ENCODE results near the gene PLCG1. TPM values are rescaled to one million over a fixed set of nuclear protein-coding genes. Genes with fewer than 3 reads are reported as not detected.
"Not testable (repeated sequence)": the region's sequence is repeated elsewhere in the genome, so short reads cannot be mapped to it uniquely, and the experiment has no call there.

Gene PLCG1
- polyA plus RNA-seq, 3 donors from 2014 or later: 3.2 to 31.4 (median 7.5) TPM

DNA sequence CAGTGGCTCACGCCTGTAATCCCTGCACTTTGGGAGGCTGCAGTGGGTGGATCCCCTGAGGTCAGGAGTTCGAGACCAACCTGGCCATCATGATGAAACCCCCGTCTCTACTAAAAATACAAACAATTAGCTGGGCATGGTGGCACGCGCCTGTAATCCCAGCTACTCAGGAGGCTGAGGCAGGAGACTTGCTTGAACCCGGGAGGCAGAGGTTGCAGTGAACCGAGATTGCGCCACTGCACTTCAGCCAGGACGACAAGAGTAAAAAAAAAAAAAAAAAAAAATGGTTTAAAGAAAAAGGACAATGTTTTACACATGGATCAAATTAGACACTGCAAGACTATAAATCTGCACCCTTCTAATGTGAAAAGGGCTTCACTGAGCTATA is 5.0 kb upstream of the PLCG1 start:
- H3K27ac Mint-ChIP-seq; H3K4me3 Mint-ChIP-seq; DNase-seq; H3K36me3 Mint-ChIP-seq; H3K27me3 Mint-ChIP-seq (ENCODE audit: low read depth in 3 of 3); H3K9me3 Mint-ChIP-seq: not testable (repeated sequence)
- H3K4me1 Mint-ChIP-seq: peaks cover 13 to 14% of the 10 kb centered on the region in 2 donors

DNA sequence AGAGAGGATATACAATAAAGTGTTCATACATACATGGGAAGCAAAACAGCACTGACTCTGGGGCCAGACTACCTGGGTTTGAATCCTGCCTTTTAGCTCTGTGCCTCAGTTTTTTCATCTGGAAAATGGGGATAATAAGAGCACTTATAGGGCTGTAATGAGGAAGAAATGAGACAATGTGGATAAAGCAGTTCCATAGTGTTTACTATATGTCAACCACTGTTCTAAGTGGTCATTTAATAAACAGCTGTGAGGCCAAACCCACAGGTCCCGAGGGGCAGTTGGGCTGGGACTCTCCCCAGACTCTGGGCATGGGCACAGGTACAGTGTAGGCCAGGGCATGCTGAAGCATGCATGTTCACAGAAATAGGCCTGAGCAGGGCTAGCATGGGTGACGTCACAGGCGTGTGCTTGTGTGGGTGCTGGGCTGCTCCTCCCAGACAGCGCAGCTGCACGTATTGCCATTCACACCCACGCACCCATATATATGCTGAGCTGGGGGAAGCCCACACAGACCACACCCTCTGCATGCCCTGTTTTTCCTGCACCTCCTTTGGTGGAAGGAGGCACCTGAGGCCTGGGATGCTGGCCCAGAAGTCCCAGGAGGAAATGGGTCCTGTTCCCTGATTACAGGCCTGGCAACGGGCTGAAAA is 3.5 kb upstream of the PLCG1 start:
- Mint-ChIP-seq H3K4me3 (no peak overlapping the region), H3K27me3 (ENCODE audit: low read depth in 3 of 3) (peaks cover 7 to 15% (median 10%) of the 10 kb centered on the region in 3 donors), H3K9me3 (no peaks in the 10 kb centered on the region), H3K4me1 (peaks cover 20 to 21% of the 10 kb centered on the region in 2 donors), H3K36me3 (peaks cover 0 to 5% (median 3%) of the 10 kb centered on the region in 3 donors), H3K27ac (no peak overlapping the region)
- DNase-seq: no peak

DNA sequence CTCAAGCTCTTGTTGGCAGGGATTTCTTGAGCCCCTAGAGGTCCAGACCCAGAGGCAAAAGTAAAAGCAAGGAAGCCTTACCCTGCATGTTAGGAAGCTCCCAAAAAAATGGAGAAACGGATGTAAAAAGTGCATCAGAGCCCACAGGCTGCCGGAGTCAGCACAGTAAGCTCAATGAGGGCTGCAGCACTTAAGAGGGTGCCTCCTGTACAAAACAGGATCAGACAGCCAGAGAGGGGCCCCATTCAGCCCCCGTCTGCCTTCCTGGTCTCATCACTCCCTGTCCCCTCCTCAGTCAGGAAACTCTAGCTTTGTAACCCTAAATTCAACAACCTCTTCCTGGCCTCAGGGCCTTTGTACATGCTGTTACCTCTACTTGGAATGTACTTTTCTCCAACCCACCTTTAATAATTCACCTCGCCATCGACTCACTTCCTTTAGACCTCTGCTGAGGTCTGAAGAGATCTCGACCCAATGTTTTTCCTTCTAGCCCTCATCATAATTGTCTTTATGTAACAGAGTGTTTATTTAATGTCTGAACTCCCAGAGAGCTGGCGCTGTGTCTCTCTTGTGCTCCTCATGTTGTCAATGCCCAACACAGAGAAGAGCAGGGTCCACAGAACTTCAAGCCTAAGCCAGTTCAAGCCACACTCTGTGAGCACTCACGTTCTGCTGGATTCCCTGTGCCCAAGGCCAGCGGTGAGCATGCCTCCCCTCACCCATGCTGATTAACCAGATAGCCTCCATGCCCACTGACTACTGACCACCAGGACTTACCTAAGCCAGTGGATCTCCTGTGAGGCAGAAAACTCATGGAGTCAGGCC is 2.8 kb upstream of the PLCG1 start:
- Mint-ChIP-seq H3K27me3 (ENCODE audit: low read depth in 3 of 3) (peaks cover 7 to 15% (median 12%) of the 10 kb centered on the region in 3 donors), H3K4me3 (no peak overlapping the region), H3K4me1 (peaks cover 28 to 29% of the 10 kb centered on the region in 2 donors), H3K9me3 (no peaks in the 10 kb centered on the region), H3K36me3 (peaks cover 0 to 5% (median 3%) of the 10 kb centered on the region in 3 donors), H3K27ac (peak overlapping the region in 2 of 6 donors; percentile 12 to 24)
- no peak for DNase-seq

DNA sequence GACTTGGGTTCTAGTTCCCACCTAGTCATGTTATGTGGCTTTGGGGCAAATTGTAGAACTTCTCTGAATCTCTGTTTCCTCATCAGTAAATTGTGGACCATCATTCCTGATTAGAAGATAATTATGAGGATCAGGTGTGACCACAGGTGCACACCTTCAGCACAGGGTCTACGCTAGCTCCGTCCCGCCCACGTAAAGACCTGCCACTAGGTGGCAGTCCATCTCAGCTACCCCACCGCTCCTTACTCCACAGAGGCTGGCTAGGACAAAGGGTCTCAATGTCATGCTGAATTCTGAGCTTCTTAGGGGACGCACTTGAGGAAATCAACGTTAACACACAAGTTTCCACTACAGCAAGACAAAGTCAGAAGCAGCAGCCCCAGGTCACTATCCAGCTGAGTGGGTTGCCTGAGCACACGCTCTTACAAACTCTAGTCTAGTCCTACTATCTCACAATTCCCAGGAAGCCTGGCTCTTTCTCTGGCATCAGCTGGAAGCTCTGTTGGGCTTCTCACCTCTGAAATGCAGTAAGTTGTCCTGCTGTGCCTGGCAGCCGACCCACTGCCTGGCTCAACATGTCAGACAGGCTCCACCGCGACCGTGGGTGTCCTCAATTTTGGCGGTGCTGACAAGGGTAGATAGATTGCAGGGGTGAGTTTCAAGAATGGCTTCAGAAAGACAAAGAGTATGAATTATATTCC is 2.0 kb upstream of the PLCG1 start:
- H3K4me3 Mint-ChIP-seq: peak overlapping the region; percentile 86 to 93 (median 91)
- peaks cover 0 to 3% (median 3%) of the 10 kb centered on the region in 3 donors for H3K36me3 Mint-ChIP-seq
- no peaks in the 10 kb centered on the region for H3K9me3 Mint-ChIP-seq
- H3K27me3 Mint-ChIP-seq (ENCODE audit: low read depth in 3 of 3): peaks cover 7 to 16% (median 12%) of the 10 kb centered on the region in 3 donors
- peaks cover 35 to 36% of the 10 kb centered on the region in 2 donors for H3K4me1 Mint-ChIP-seq
- peak; percentile 53 to 62 (median 62) for DNase-seq
- H3K27ac Mint-ChIP-seq: peak overlapping the region; percentile 28 to 95 (median 81)

DNA sequence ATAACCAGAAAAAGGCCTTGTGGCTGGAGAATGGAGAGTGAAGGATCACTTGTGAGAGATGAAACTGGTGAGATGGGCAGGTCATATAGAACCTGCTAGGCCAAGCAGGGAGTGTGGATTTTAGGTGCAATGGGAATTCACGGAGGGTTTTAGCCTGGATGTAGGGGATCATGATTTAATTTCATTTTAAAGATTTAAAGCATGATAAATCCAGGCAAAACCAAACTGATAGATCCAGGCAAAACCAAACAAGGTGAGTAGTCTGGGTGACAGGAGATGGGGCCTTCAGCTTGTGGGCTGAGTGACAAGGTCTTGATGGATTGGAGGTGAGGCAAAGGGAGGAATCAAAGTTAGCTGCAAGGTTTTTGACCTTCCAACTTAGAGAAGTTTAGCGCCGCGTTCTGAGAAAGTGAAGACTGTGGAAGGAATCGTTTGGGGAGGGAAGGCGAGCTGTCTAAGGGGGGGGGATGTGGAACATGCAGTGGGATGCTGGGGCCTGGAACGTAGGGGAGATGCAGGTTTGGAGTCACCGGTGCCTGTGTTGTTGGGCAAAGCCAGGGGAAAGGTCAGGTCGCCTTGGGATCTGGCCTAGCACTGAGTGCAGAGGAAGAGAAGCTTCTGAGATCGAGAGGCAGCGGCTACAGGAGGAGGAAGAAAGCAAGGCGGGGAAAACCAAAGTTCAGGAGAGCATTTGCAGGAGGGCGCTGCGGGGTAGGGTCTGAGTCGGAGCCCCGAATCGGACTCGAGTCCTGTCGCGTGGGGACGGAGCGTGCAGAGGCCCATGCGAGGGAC is 1.3 kb upstream of the PLCG1 start:
- Mint-ChIP-seq H3K27ac (peak overlapping the region; percentile 53 to 95 (median 83)), H3K4me1 (peaks cover 43 to 44% of the 10 kb centered on the region in 2 donors), H3K4me3 (peak overlapping the region; percentile 86 to 93 (median 91)), H3K9me3 (no peaks in the 10 kb centered on the region), H3K36me3 (peaks cover 0 to 3% (median 0%) of the 10 kb centered on the region in 3 donors), H3K27me3 (ENCODE audit: low read depth in 3 of 3) (peaks cover 7 to 16% (median 12%) of the 10 kb centered on the region in 3 donors)
- no peak for DNase-seq

DNA sequence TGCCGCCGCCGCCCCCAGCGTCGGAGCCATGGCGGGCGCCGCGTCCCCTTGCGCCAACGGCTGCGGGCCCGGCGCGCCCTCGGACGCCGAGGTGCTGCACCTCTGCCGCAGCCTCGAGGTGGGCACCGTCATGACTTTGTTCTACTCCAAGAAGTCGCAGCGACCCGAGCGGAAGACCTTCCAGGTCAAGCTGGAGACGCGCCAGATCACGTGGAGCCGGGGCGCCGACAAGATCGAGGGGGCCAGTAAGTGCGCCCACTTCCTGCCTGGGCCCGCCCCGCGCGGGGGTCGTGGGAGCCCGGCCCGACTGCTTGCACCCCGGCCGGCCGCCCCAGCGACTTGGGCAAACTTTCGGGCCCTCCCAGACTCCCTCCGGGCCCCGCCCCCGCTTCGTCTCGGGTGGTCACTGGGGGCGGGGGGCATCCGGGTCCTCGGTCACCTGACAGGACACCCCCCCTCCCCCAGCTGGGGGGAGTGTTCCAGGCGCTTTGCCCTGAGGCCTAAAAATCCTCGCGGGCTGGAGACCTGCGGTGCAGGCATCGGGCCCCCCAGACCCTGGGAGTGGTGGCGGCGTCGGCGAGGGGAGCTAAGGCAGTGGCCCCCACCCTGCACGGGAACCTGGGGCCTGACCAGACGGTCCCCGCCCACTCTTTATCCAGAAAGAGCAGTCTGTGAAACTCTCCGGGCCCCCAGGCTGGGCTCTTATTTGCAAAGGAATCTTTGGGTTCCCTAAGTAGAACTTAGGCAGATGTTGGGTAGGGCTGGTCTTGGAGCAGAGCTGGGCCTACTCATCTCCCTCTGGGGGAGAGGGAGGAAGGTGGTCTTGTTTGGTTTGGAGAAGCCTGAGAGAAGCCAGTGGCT is 501 bp downstream of the PLCG1 start:
- DNase-seq: peak; percentile 78 to 80 (median 79)
- Mint-ChIP-seq H3K4me3 (peak overlapping the region; percentile 84 to 90 (median 89)), H3K9me3 (no peaks in the 10 kb centered on the region), H3K36me3 (no peaks in the 10 kb centered on the region), H3K27ac (peak overlapping the region; percentile 88 to 96 (median 92)), H3K27me3 (ENCODE audit: low read depth in 3 of 3) (peaks cover 8 to 16% (median 12%) of the 10 kb centered on the region in 3 donors), H3K4me1 (peaks cover 61% of the 10 kb centered on the region in 2 donors)

DNA sequence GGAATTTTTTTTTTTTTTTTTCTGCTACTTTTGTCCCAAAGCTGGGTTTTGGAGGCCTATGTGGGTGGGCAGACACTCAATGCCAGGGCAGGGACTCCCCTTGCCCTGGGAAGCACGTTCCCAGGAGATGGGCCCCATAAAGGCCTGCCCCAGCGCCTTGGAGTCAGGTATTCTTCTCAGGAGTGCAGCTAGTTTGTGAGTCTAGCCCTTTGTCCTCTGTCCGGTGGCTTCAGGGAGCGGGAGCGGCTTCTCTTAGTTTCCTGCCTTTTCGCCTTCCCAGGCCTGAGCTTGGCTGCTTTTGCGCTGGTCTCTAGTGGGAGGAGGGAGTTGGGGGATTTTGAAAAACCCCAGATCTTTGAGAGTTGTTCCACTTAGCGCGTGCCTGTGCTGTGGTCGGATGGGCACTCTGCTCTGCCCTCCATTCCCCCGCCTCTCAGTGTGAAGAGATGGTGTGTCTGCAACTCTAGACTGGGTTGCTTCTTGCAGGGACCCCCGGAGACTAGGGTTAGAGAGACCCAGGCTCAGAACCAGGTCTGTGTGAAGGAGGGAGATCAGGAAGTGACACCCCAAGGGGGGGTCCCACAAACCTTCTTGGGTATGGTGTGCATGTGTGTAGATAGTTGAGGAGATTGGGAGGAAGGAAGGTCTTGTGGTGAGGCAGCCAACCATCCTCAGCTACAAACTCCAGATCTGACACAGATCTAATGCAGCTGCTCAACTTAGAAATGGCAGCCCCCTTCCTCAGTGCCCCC is 1.3 kb downstream of the PLCG1 start:
- peaks cover 69% of the 10 kb centered on the region in 2 donors for H3K4me1 Mint-ChIP-seq
- peak; percentile 56 to 57 (median 57) for DNase-seq
- H3K4me3 Mint-ChIP-seq: peak overlapping the region; percentile 84 to 90 (median 89)
- peaks cover 8 to 16% (median 12%) of the 10 kb centered on the region in 3 donors for H3K27me3 Mint-ChIP-seq (ENCODE audit: low read depth in 3 of 3)
- peak overlapping the region; percentile 88 to 96 (median 92) for H3K27ac Mint-ChIP-seq
- H3K36me3 Mint-ChIP-seq: no peaks in the 10 kb centered on the region
- no peaks in the 10 kb centered on the region for H3K9me3 Mint-ChIP-seq

DNA sequence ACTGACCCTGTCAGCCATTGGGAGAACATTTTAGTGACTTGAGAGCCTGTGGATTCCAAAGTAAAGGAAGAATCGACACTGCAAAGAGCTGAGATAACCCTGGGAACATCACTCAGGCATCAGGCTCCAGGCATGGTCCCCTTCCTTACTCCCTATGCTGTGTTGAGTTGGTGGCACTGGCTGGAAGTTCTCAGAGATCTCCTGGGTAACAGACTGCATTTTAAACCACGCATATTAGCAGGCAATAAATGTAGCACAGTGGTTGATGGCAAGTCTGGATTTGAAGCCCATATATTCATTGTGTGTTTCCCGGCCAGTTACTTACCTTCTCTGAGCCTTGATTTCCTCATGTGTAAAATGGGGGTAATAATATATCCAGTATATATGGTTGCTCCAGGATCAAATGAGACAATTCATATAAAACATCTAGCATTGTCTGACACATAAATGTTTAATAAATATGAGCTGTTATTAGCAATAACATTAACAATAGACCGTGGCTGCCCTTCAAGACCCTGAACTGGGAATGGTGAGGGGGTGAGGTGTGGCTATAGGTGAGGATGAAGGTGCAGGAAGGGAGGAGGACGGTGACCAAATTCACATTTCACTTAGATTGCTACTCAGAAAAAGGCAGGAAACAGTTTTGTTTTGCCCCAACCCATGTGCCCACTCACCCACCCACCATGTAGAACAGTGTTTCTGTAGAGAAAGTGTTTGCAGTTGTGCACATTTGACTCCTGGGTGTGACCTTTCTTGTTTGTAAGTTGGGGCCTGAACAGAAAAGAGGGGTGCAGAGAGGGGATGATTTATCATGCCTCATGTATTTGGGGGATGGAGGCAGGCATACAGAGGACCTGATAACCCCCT is 2.1 kb downstream of the PLCG1 start:
- DNase-seq: no peak
- peak overlapping the region; percentile 88 to 96 (median 92) for H3K27ac Mint-ChIP-seq
- peaks cover 77% of the 10 kb centered on the region in 2 donors for H3K4me1 Mint-ChIP-seq
- H3K36me3 Mint-ChIP-seq: peaks cover 0 to 3% (median 0%) of the 10 kb centered on the region in 3 donors
- H3K27me3 Mint-ChIP-seq (ENCODE audit: low read depth in 3 of 3): peaks cover 8 to 16% (median 12%) of the 10 kb centered on the region in 3 donors
- H3K4me3 Mint-ChIP-seq: peak overlapping the region; percentile 84 to 90 (median 89)
- no peaks in the 10 kb centered on the region for H3K9me3 Mint-ChIP-seq

DNA sequence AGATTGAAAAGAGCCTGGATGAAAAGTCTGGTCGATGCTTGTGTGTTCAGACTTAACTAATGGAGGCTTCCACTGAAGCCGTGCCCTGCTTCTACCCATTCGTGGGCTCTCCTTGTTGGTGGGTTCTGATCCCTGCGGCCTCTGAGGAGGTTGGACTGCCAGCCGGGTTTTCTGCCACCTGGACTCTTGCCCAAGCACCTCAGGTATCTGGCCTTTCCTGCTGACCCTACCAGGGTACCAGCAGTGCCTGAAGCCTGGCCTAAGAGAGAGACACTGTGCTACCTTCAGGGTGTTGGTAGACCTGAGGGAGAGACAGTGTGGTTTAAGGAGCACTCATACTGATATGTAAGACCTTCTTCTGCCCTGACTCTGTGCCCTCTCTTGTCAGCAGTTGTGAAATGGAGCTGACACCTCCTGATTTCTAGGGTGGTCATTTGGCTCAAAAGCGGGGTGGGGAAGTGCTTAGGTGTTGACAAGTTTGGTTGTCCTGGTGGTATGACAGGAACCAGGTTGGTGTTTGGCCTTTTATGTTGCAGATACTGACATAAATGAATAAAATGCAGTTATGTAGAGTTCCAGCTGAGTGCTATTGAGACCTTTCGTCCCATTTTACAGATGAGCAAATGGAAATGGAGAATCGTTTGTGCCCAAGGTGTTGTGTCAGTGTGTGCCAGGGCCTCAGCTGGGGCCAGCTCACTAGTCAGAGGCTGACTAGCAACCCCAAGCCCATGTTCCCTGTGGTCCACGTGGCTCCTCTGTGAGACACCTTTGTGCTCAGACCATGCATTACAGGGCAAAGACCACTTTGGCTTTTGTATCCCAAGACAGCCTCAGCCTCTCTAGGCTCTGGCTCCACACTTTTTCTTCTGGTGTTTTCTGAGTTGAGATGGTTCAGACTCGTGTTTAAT is 3.1 kb downstream of the PLCG1 start:
- Mint-ChIP-seq H3K9me3 (no peaks in the 10 kb centered on the region), H3K4me1 (peaks cover 83 to 85% of the 10 kb centered on the region in 2 donors), H3K36me3 (peaks cover 0 to 7% (median 0%) of the 10 kb centered on the region in 3 donors), H3K4me3 (peak overlapping the region; percentile 84 to 90 (median 89)), H3K27me3 (ENCODE audit: low read depth in 3 of 3) (peaks cover 8 to 15% (median 12%) of the 10 kb centered on the region in 3 donors), H3K27ac (peak overlapping the region; percentile 88 to 96 (median 92))
- DNase-seq: no peak

DNA sequence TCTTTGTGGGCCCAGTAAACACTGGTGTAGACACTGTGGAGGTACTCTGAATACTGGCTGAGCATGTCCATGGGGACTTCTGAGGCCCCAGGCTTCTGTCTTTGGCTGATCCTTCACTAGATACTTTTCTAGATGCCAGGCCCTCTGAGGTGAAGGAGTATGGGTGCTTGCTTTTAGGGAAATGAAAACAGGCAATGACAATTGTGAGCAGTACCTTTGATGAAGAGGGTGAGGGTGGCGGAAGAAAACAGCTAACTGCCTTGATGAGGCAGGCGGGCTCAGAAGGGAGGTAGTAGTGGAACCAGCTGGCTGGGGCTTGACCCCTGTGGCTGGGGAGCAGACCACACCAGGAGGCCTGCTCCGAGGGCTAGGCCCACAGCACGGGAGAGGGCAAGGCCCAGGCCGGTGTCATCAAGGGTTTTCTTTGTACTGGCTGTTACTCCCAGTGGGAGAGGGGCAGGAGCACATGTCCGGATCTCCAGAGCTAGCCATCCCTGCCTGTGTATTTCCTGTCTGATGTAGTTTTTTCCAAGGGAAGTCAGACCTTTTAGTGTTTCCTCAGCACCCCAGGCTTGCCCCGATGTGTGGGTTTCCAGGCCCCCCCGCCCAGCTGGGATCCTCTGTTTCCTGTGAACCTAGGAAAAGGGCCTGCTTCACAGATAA is 3.9 kb downstream of the PLCG1 start:
- peaks cover 85% of the 10 kb centered on the region in 2 donors for H3K4me1 Mint-ChIP-seq
- H3K4me3 Mint-ChIP-seq: peak overlapping the region; percentile 84 to 90 (median 89)
- DNase-seq: no peak
- peak overlapping the region; percentile 59 to 96 (median 90) for H3K27ac Mint-ChIP-seq
- H3K36me3 Mint-ChIP-seq: peaks cover 0 to 7% (median 0%) of the 10 kb centered on the region in 3 donors
- H3K27me3 Mint-ChIP-seq (ENCODE audit: low read depth in 3 of 3): peaks cover 4 to 14% (median 11%) of the 10 kb centered on the region in 3 donors
- H3K9me3 Mint-ChIP-seq: no peaks in the 10 kb centered on the region
